ENCODE measurements around the gene RAP1A.

Gene RAP1A

GRCh38 chr1:111707906-111708305 lies 88.3 kb downstream of the RAP1A start:
- no peaks in the 10 kb centered on the region for H3K27me3 Mint-ChIP-seq (ENCODE audit: low read depth, poor library complexity)
- H3K4me1 Mint-ChIP-seq = no peaks in the 10 kb centered on the region
- H3K27ac Mint-ChIP-seq = no peak overlapping the region
- DNase-seq = no peak
- no peak for TF ChIP-seq CTCF (IDR thresholded peaks at IDR 0.05)
- H3K4me3 Mint-ChIP-seq = no peak overlapping the region
- peaks cover 12% of the 10 kb centered on the region for H3K36me3 Mint-ChIP-seq (ENCODE audit: low read depth)
- no peaks in the 10 kb centered on the region for H3K9me3 Mint-ChIP-seq

GRCh38 chr1:111709986-111710385 lies 90.4 kb downstream of the RAP1A start:
- H3K27ac Mint-ChIP-seq = no peak overlapping the region
- no peak for TF ChIP-seq CTCF (IDR thresholded peaks at IDR 0.05)
- H3K9me3 Mint-ChIP-seq = no peaks in the 10 kb centered on the region
- no peaks in the 10 kb centered on the region for H3K27me3 Mint-ChIP-seq (ENCODE audit: low read depth, poor library complexity)
- DNase-seq = no peak
- no peaks in the 10 kb centered on the region for H3K4me1 Mint-ChIP-seq
- no peak overlapping the region for H3K4me3 Mint-ChIP-seq
- no peaks in the 10 kb centered on the region for H3K36me3 Mint-ChIP-seq (ENCODE audit: low read depth)

GRCh38 chr1:111716333-111716732 lies 96.7 kb downstream of the RAP1A start:
- no peak for TF ChIP-seq CTCF (IDR thresholded peaks at IDR 0.05)
- DNase-seq = no peak
- Mint-ChIP-seq H3K4me1 (peaks cover 10% of the 10 kb centered on the region), H3K36me3 (ENCODE audit: low read depth) (no peaks in the 10 kb centered on the region), H3K9me3 (no peaks in the 10 kb centered on the region), H3K27me3 (ENCODE audit: low read depth, poor library complexity) (peaks cover 4% of the 10 kb centered on the region), H3K4me3 (no peak overlapping the region), H3K27ac (no peak overlapping the region)

DNA sequence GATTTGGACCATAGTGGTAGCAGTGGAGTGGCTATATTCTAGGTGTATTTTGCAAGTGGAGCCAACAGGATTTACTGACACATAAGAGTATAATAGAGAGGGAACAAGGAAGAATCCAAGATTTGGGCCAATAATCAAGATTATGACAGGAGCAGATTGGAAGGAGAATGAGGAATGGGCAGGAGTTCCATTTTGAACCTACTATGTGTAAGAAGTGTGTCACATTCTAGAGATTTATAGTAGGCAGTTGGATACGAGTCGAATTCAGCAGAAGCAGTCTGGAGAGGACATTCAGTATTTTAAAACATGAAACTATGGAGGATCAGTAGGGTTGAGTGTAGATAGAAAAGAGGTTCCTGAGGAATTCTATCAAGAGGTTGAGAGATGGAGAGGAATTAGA lies 97.9 kb downstream of the RAP1A start:
- Mint-ChIP-seq H3K4me3 (no peak overlapping the region), H3K4me1 (peaks cover 18% of the 10 kb centered on the region), H3K27ac (no peak overlapping the region), H3K9me3 (no peaks in the 10 kb centered on the region), H3K36me3 (ENCODE audit: low read depth) (no peaks in the 10 kb centered on the region), H3K27me3 (ENCODE audit: low read depth, poor library complexity) (peaks cover 4% of the 10 kb centered on the region)
- no peak for TF ChIP-seq CTCF (IDR thresholded peaks at IDR 0.05)
- DNase-seq = no peak

DNA sequence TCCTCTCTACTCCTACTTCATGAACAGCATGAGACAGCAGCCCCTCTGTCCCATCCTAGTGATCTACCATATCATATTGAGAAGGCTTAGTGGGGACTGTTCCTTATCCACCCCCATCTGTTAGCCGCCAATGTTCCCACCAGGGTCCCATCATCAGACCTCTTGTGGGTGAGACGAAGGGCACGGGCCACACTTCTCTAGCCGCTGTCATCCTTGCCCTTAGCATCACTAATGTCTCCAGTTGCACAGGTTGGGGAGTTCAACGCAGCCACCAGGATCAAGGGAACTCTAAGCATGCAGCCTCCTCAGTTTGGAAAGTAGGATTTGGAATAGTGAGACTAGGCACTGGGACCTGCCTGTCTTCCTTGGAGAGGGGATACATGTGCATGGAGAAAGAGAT lies 99.5 kb downstream of the RAP1A start:
- no peak for DNase-seq
- H3K36me3 Mint-ChIP-seq (ENCODE audit: low read depth) = no peaks in the 10 kb centered on the region
- peaks cover 20% of the 10 kb centered on the region for H3K4me1 Mint-ChIP-seq
- H3K27ac Mint-ChIP-seq = no peak overlapping the region
- peaks cover 5% of the 10 kb centered on the region for H3K27me3 Mint-ChIP-seq (ENCODE audit: low read depth, poor library complexity)
- TF ChIP-seq CTCF (IDR thresholded peaks at IDR 0.05) = no peak
- H3K9me3 Mint-ChIP-seq = no peaks in the 10 kb centered on the region
- no peak overlapping the region for H3K4me3 Mint-ChIP-seq

DNA sequence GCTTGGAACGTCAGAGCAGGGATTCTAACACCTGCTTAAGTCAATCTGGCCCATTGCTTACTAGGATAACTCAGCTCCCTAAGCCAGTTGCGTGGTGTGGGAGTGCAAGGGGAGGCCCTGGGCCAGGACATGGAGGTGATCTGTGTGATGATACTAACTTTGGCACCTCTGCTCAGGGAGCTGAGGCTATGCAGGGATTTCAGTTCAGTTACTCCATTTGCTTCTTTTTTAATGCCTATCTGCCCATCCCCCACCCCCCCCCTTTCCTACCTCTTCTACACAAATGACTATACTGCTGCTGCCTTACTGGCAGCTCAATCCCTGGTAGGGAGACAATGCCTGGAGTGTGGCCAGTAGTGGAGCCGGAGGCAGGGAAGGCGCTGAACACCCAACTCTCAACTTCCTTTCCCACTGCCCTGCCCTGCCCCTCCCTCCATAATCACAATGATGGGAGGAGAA lies 100.1 kb downstream of the RAP1A start:
- no peaks in the 10 kb centered on the region for H3K36me3 Mint-ChIP-seq (ENCODE audit: low read depth)
- H3K27ac Mint-ChIP-seq = no peak overlapping the region
- no peaks in the 10 kb centered on the region for H3K9me3 Mint-ChIP-seq
- peaks cover 25% of the 10 kb centered on the region for H3K4me1 Mint-ChIP-seq
- no peak for DNase-seq
- H3K4me3 Mint-ChIP-seq = no peak overlapping the region
- TF ChIP-seq CTCF (IDR thresholded peaks at IDR 0.05) = no peak
- H3K27me3 Mint-ChIP-seq (ENCODE audit: low read depth, poor library complexity) = peaks cover 7% of the 10 kb centered on the region
